Trophoblast cell (in vitro differentiated cells and primary cell): ENCODE data around the gene TCF20.

Experiments
- DNase-seq, 2 donors: peaks; one replicate each; pipeline ENCODE4 v3.0.0-alpha.2; 2016
- H2AFZ ChIP-seq: 2 replicates; pipeline ENCODE4 v1.6.1; 2013; ENCODE audit warnings: low read length, moderate library complexity, mild to moderate bottlenecking; ENCODE audit not compliant: insufficient read depth, poor library complexity
- H2AK5ac ChIP-seq: 2 replicates; pipeline ENCODE4 v1.6.1; 2013; ENCODE audit warnings: mild to moderate bottlenecking, low read length
- H2BK120ac ChIP-seq: 2 replicates; pipeline ENCODE4 v1.6.1; 2013; ENCODE audit warnings: low read length, mild to moderate bottlenecking, moderate library complexity; ENCODE audit not compliant: insufficient read depth, poor library complexity
- H2BK12ac ChIP-seq: 2 replicates; pipeline ENCODE4 v1.6.1; 2013; ENCODE audit warnings: mild to moderate bottlenecking, low read length, moderate library complexity
- H2BK5ac ChIP-seq: 2 replicates; pipeline ENCODE4 v1.6.1; 2013; ENCODE audit warnings: low read length, low read depth, moderate library complexity, mild to moderate bottlenecking; ENCODE audit not compliant: poor library complexity
- H3K14ac ChIP-seq: 2 replicates; pipeline ENCODE4 v1.6.1; 2013; ENCODE audit warnings: mild to moderate bottlenecking, low read length
- H3K18ac ChIP-seq: 2 replicates; pipeline ENCODE4 v1.6.1; 2013; ENCODE audit warnings: mild to moderate bottlenecking, low read length
- H3K23ac ChIP-seq: 2 replicates; pipeline ENCODE4 v1.6.1; 2013; ENCODE audit warnings: low read length
- H3K27ac ChIP-seq: 2 replicates; pipeline ENCODE4 v1.5.1; 2013; ENCODE audit warnings: low read depth, mild to moderate bottlenecking, inconsistent platforms, low read length, moderate library complexity
- H3K27me3 ChIP-seq: 2 replicates; pipeline ENCODE4 v1.6.1; 2013; ENCODE audit warnings: inconsistent platforms, mild to moderate bottlenecking, low read length, moderate library complexity; ENCODE audit not compliant: insufficient read depth
- H3K36me3 ChIP-seq, 2 experiments: 1 replicate in 1 of 2; 2 replicates in 1 of 2; pipeline ENCODE4 v1.6.1; 2013; ENCODE audit warnings: low read length in 2 of 2, mild to moderate bottlenecking in 2 of 2, moderate library complexity in 1 of 2; ENCODE audit not compliant: insufficient read depth in 2 of 2, control insufficient read depth in 1 of 2
- H3K4ac ChIP-seq: 2 replicates; pipeline ENCODE4 v1.6.1; 2013; ENCODE audit warnings: low read depth, mild to moderate bottlenecking, low read length, moderate library complexity
- H3K4me1 ChIP-seq, 2 experiments: 1 replicate in 1 of 2; 2 replicates in 1 of 2; pipeline ENCODE4 v1.6.1; 2013; ENCODE audit warnings: low read length in 2 of 2, mild to moderate bottlenecking in 2 of 2, moderate library complexity in 1 of 2; ENCODE audit not compliant: insufficient read depth in 2 of 2, control insufficient read depth in 1 of 2
- H3K4me2 ChIP-seq: 2 replicates; pipeline ENCODE4 v1.6.1; 2013; ENCODE audit warnings: inconsistent platforms, mild to moderate bottlenecking, low read length, moderate library complexity
- H3K4me3 ChIP-seq: 2 replicates; pipeline ENCODE4 v1.5.1; 2013; ENCODE audit warnings: mild to moderate bottlenecking, low read depth, low read length, inconsistent platforms
- H3K79me1 ChIP-seq: one replicate; pipeline ENCODE4 v1.6.1; 2013; ENCODE audit warnings: low read length
- H3K79me2 ChIP-seq: 2 replicates; pipeline ENCODE4 v1.6.1; 2013; ENCODE audit warnings: low read length, mild to moderate bottlenecking; ENCODE audit not compliant: control insufficient read depth, insufficient read depth, poor library complexity
- H3K9ac ChIP-seq: 2 replicates; pipeline ENCODE4 v1.6.1; 2013; ENCODE audit warnings: mild to moderate bottlenecking, low read length
- H3K9me3 ChIP-seq: 2 replicates; pipeline ENCODE4 v1.6.1; 2013; ENCODE audit warnings: low read depth, mild to moderate bottlenecking, control low read depth, inconsistent platforms, low read length; ENCODE audit not compliant: insufficient read depth
- H4K12ac ChIP-seq: 2 replicates; pipeline ENCODE4 v1.6.1; 2013; ENCODE audit warnings: low read depth, mild to moderate bottlenecking, low read length, moderate library complexity
- H4K8ac ChIP-seq: 2 replicates; pipeline ENCODE4 v1.6.1; 2013; ENCODE audit warnings: low read depth, mild to moderate bottlenecking, low read length, moderate library complexity
- H4K91ac ChIP-seq: one replicate; pipeline ENCODE4 v1.6.1; 2013; ENCODE audit warnings: low read depth, mild to moderate bottlenecking, low read length, moderate library complexity
- WGBS: extraction: QIAGEN DNeasy Blood & Tissue Kit; methylation state at CpG from one replicate; pipeline ENCODE4 v1.1.7; 2013; ENCODE audit warnings: missing lambda C conversion rate; ENCODE audit not compliant: insufficient read length, insufficient coverage; ENCODE audit errors: extremely low coverage; 5-methylcytosine and 5-hydroxymethylcytosine counted together

The TCF20 gene

DNA sequence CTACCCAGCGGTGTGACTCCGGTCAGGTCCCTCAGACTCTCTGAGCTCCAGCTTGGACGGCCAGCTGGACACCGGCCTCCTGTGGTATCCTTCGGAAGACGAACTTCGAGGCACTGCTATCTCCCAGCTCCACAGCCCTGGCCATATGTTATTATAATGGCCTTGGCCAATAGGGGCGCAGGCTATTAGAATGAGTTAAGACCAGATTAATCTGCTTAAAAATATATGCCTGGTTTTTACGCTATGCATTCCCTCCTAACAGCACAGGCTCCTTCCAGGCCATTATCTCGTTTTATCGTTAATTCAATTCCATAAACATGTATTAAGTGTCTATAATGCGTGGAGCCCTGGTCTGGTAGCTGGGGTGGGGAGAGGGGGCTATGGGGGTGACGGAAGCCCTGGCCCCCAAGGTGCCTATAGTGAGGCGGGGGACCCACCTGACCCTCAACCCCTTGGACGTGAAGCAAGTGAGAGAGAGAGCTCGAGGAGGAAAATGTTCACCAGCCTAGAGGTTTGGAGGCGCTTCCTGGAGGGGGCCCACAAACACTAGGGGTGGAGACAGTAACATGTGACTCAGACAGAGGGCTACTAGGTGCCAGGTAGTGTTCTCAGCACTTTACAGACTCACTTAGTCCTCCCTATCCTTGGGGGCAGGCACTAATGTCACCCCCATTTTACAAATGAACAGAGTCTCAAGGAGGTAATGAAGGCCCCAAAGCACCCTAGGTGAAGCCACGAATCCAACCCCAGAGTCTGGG lies 37.5 kb upstream of the TCF20 start:
- Histone ChIP-seq H3K79me2 (no peaks in the 10 kb centered on the region), H2BK12ac (no peak overlapping the region), H3K9me3 (no peaks in the 10 kb centered on the region), H3K23ac (no peak overlapping the region), H2BK120ac (no peak overlapping the region), H3K36me3 (no peaks in the 10 kb centered on the region), H3K79me1 (no peaks in the 10 kb centered on the region), H3K9ac (no peak overlapping the region), H4K91ac (no peak overlapping the region), H3K4me3 (no peak overlapping the region), H3K27me3 (no peaks in the 10 kb centered on the region), H3K27ac (no peak overlapping the region), H3K4me2 (no peak overlapping the region), H3K4ac (no peak overlapping the region), H3K4me1 (peaks cover 33 to 34% of the 10 kb centered on the region in 2 experiments), H4K8ac (no peak overlapping the region), H4K12ac (no peak overlapping the region), H2AK5ac (no peak overlapping the region), H3K14ac (no peak overlapping the region), H3K18ac (no peak overlapping the region), H2BK5ac (no peak overlapping the region), H2AFZ (no peak overlapping the region)
- WGBS: no CpG with 5 or more reads among the region's 18 CpGs
- DNase-seq: no peak

GRCh38 chr22:42306010-42306409 lies 35.6 kb upstream of the TCF20 start:
- no peak overlapping the region for H3K4me3 ChIP-seq
- no peak overlapping the region for H2BK12ac ChIP-seq
- H2AFZ ChIP-seq: no peak overlapping the region
- H4K12ac ChIP-seq: no peak overlapping the region
- DNase-seq: no peak
- no peak overlapping the region for H3K9ac ChIP-seq
- H4K91ac ChIP-seq: no peak overlapping the region
- no peak overlapping the region for H3K23ac ChIP-seq
- no peaks in the 10 kb centered on the region for H3K36me3 ChIP-seq
- H2BK120ac ChIP-seq: no peak overlapping the region
- H3K79me1 ChIP-seq: no peaks in the 10 kb centered on the region
- no peak overlapping the region for H2AK5ac ChIP-seq
- H2BK5ac ChIP-seq: no peak overlapping the region
- H3K9me3 ChIP-seq: no peaks in the 10 kb centered on the region
- no peak overlapping the region for H3K4ac ChIP-seq
- H3K18ac ChIP-seq: no peak overlapping the region
- H4K8ac ChIP-seq: no peak overlapping the region
- H3K79me2 ChIP-seq: no peaks in the 10 kb centered on the region
- WGBS: no CpG with 5 or more reads among the region's 18 CpGs
- no peak overlapping the region for H3K4me2 ChIP-seq
- H3K27ac ChIP-seq: no peak overlapping the region
- no peak overlapping the region for H3K14ac ChIP-seq
- H3K4me1 ChIP-seq: peaks cover 23 to 35% of the 10 kb centered on the region in 2 experiments
- no peaks in the 10 kb centered on the region for H3K27me3 ChIP-seq

- no peak overlapping the region for H2AFZ ChIP-seq
- H3K4me3 ChIP-seq: no peak overlapping the region
- H2BK120ac ChIP-seq: no peak overlapping the region
- no peak overlapping the region for H4K91ac ChIP-seq
- no peaks in the 10 kb centered on the region for H3K79me2 ChIP-seq
- H3K36me3 ChIP-seq: no peaks in the 10 kb centered on the region
- peaks cover 20 to 34% of the 10 kb centered on the region in 2 experiments for H3K4me1 ChIP-seq
- H2BK5ac ChIP-seq: no peak overlapping the region
- no CpG with 5 or more reads among the region's 8 CpGs for WGBS
- H3K9me3 ChIP-seq: no peaks in the 10 kb centered on the region
- H3K23ac ChIP-seq: no peak overlapping the region
- H4K12ac ChIP-seq: no peak overlapping the region
- no peak overlapping the region for H3K27ac ChIP-seq
- no peak overlapping the region for H2AK5ac ChIP-seq
- DNase-seq: no peak
- H3K14ac ChIP-seq: no peak overlapping the region
- no peak overlapping the region for H2BK12ac ChIP-seq
- no peak overlapping the region for H3K4ac ChIP-seq
- no peak overlapping the region for H3K18ac ChIP-seq
- no peaks in the 10 kb centered on the region for H3K79me1 ChIP-seq
- peak overlapping the region; percentile 16 for H3K4me2 ChIP-seq
- no peaks in the 10 kb centered on the region for H3K27me3 ChIP-seq
- no peak overlapping the region for H3K9ac ChIP-seq
- H4K8ac ChIP-seq: no peak overlapping the region
Measured at GRCh38 chr22:42304324-42304790, 33.9 kb upstream of the TCF20 start.

DNA sequence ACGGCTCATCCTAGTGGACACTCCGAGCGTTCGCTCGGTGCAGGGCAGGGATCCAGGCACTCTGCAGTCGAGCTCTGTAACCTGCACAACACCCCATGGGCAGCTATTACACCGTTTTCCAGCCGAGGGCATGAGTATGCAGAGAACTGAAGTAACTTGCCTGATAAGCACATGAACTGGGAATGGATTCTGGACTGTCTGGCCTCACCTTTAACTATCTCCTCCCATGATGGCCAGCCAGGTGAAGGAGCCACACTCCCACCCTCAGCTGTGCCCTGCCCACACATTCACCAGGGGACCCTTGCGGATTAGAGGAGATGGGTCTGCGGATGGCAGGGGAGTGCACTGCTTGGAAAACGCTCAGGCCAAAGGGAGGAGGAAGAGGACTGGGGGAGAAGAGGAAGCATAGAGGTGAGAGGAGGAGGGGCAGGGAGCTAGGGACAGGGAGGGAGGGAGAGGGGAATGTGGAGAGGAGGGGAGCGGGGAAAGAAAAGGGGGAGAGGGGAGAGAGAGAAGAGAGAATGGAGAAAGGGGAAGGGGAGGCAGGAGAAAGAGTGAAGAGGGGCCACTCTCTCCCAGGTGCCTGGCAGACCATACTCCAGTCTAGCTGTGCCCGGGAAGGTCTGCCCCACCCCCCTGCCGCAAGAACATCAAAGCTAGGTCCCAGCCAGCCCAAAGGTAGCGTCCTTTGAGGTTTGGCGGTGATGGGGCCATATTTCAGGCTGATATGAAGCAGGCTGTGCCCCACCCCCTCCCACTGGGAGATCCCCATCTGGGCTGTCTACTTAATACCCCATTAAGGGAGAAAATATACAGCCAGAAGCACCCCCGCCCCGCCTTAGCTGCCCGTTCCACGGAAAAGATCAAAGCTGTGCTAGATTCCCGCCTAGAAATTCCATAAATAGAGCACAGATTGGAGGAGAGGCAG lies 33.2 kb upstream of the TCF20 start:
- DNase-seq: no peak
- no peaks in the 10 kb centered on the region for H3K9me3 ChIP-seq
- H4K8ac ChIP-seq: no peak overlapping the region
- H3K4me1 ChIP-seq: peaks cover 19 to 35% of the 10 kb centered on the region in 2 experiments
- H3K79me2 ChIP-seq: no peaks in the 10 kb centered on the region
- no peaks in the 10 kb centered on the region for H3K27me3 ChIP-seq
- H3K18ac ChIP-seq: no peak overlapping the region
- no peak overlapping the region for H2BK12ac ChIP-seq
- no peak overlapping the region for H3K23ac ChIP-seq
- H3K4me3 ChIP-seq: no peak overlapping the region
- H2BK120ac ChIP-seq: no peak overlapping the region
- H3K79me1 ChIP-seq: no peaks in the 10 kb centered on the region
- no peak overlapping the region for H3K9ac ChIP-seq
- no peaks in the 10 kb centered on the region for H3K36me3 ChIP-seq
- H2AK5ac ChIP-seq: no peak overlapping the region
- no peak overlapping the region for H3K14ac ChIP-seq
- no peak overlapping the region for H4K12ac ChIP-seq
- H2AFZ ChIP-seq: no peak overlapping the region
- H4K91ac ChIP-seq: no peak overlapping the region
- peak overlapping the region; percentile 16 for H3K4me2 ChIP-seq
- H2BK5ac ChIP-seq: no peak overlapping the region
- 100% methylated on average over 1 of the region's 21 CpGs for WGBS
- no peak overlapping the region for H3K4ac ChIP-seq
- H3K27ac ChIP-seq: no peak overlapping the region
